Spleen (tissue), 11 donors: ENCODE measurements around the gene DIP2C. TPM values are rescaled to one million over a fixed set of nuclear protein-coding genes. Genes with fewer than 3 reads are reported as not detected.

Source experiments
- DNase-seq: peaks from one replicate; pipeline ENCODE4 v3.0.0-alpha.2; 2020
- H3K27ac ChIP-seq, 8 donors: fragments of 200-600 bp; sonication (generic) in 7 of 8; 1 replicate in 4 of 8; 2 replicates in 4 of 8; pipeline versions ENCODE4 v1.5.0 to v1.8.0; 2016 to 2021; ENCODE audit warnings: inconsistent platforms in 4 of 8, mild to moderate bottlenecking in 4 of 8, moderate library complexity in 1 of 8
- H3K27me3 ChIP-seq, 7 donors: fragments of 200-600 bp; sonication (generic) in 6 of 7; replicated peaks in 1 of 7; 1 replicate in 4 of 7; 2 replicates in 3 of 7; pipeline versions ENCODE4 v1.5.0 to v1.8.0; 2016 to 2021; ENCODE audit warnings: inconsistent platforms in 3 of 7, mild to moderate bottlenecking in 1 of 7
- H3K36me3 ChIP-seq, 6 donors: fragments of 200-600 bp; sonication (generic) in 5 of 6; 1 replicate in 4 of 6; 2 replicates in 2 of 6; pipeline versions ENCODE4 v1.5.0 to v1.8.0; 2016 to 2021; ENCODE audit warnings: inconsistent platforms in 2 of 6
- H3K4me1 ChIP-seq, 6 donors: fragments of 200-600 bp; sonication (generic) in 5 of 6; 1 replicate in 3 of 6; 2 replicates in 3 of 6; pipeline versions ENCODE4 v1.5.0 to v1.8.0; 2016 to 2021; ENCODE audit warnings: inconsistent platforms in 3 of 6
- H3K4me3 ChIP-seq, 8 donors: fragments of 200-600 bp; sonication (generic) in 7 of 8; 1 replicate in 4 of 8; 2 replicates in 4 of 8; pipeline versions ENCODE4 v1.5.0 to v1.8.0; 2016 to 2021; ENCODE audit warnings: inconsistent platforms in 4 of 8, mild to moderate bottlenecking in 4 of 8, moderate library complexity in 2 of 8
- H3K9me3 ChIP-seq, 8 donors: fragments of 200-600 bp; sonication (generic) in 7 of 8; 1 replicate in 4 of 8; 2 replicates in 4 of 8; pipeline versions ENCODE4 v1.5.0 to v1.8.0; 2016 to 2021; ENCODE audit warnings: inconsistent platforms in 4 of 8
- POLR2A ChIP-seq, 3 donors: fragments of 450-650 bp; IDR thresholded peaks; one replicate each; pipeline ENCODE4 v1.5.1; 2017; ENCODE audit warnings: antibody characterized with exemption in 3 of 3, mild to moderate bottlenecking in 1 of 3
- POLR2AphosphoS5 ChIP-seq, 3 donors: sonication (generic); formaldehyde crosslinking; IDR thresholded peaks; one replicate each; pipeline ENCODE4 v1.5.1; 2017; ENCODE audit warnings: antibody characterized with exemption in 3 of 3
- WGBS, 5 donors: extraction: QIAGEN DNeasy Blood & Tissue Kit in 3 of 5; methylation state at CpG; one replicate each; pipeline versions ENCODE4 v1.1.5 to v1.1.7; 2013 to 2018; 5-methylcytosine and 5-hydroxymethylcytosine counted together
- intact Hi-C: fragments of 100-400 bp; cut with DNase I; formaldehyde crosslinking; loops from one replicate; pipeline ENCODE4 v1.15.0; 2023; ENCODE audit warnings: low total_unique reads
- polyA plus RNA-seq, 3 donors: library from polyadenylated mRNA; stranded (reverse); fragments of 200-250 nt; gene quantifications; one replicate each; pipeline ENCODE4 v1.2.1, GENCODE V29; 2013
- total RNA-seq, 7 donors: library from RNA; depleted of rRNA in 3 of 7; stranded (reverse); fragments of >200 nt in 3 of 7; fragmentation: NEBNext Ultra II Directional in 4 of 7; extraction: Animal tissue kit (Norgen Biotek cat#: 25700) in 4 of 7; gene quantifications; one replicate each; pipeline versions ENCODE4 v1.1.0 to v1.2.1, GENCODE V29; 2016 to 2021
- TF ChIP-seq, protein P1 (sequence below), 11 experiments: fragments of 200-600 bp in 7 of 11; fragments of 450-650 bp in 4 of 11; sonication (generic) in 4 of 11; IDR thresholded peaks in 8 of 11; conservative IDR thresholded peaks in 3 of 11; 1 replicate in 7 of 11; 2 replicates in 4 of 11; pipeline versions ENCODE4 v1.4.0 to v1.8.0; 2016 to 2021; ENCODE audit warnings: antibody characterized with exemption in 11 of 11, inconsistent platforms in 4 of 11, mild to moderate bottlenecking in 1 of 11
- donor health status: healthy with polysubstance abuse.
- donor health status: DM: no; HTN: no; CAD: no; lungs with moderate emphysema.
- donor health status: DM: no; HTN: no; CAD: no.
- donor health status: Bipolar disorder and iron deficiency.
- donor health status: healthy.
- donor health status: DM: no; HTN: no; CAD: no.
- donor health status: DM: yes; HTN: yes; CAD: no.

DIP2C gene
- total and polyA plus RNA-seq, 10 donors: 2.2 to 13.1 (median 9.0) TPM

GRCh38 chr10:389836-390448, 299.5 kb downstream of the DIP2C start:
- Histone ChIP-seq H3K9me3 (no peaks in the 10 kb centered on the region), H3K27ac (no peak overlapping the region), H3K36me3 (peaks cover 0 to 46% (median 4%) of the 10 kb centered on the region in 6 donors), H3K4me1 (peaks cover 0 to 10% (median 2%) of the 10 kb centered on the region in 6 donors), H3K27me3 (no peaks in the 10 kb centered on the region), H3K4me3 (no peak overlapping the region)
- intact Hi-C loops: no loop called here
- TF ChIP-seq POLR2AphosphoS5 (IDR thresholded peaks at IDR 0.05) (no peak), POLR2A (IDR thresholded peaks at IDR 0.05) (no peak)
- TF ChIP-seq, protein P1, sequence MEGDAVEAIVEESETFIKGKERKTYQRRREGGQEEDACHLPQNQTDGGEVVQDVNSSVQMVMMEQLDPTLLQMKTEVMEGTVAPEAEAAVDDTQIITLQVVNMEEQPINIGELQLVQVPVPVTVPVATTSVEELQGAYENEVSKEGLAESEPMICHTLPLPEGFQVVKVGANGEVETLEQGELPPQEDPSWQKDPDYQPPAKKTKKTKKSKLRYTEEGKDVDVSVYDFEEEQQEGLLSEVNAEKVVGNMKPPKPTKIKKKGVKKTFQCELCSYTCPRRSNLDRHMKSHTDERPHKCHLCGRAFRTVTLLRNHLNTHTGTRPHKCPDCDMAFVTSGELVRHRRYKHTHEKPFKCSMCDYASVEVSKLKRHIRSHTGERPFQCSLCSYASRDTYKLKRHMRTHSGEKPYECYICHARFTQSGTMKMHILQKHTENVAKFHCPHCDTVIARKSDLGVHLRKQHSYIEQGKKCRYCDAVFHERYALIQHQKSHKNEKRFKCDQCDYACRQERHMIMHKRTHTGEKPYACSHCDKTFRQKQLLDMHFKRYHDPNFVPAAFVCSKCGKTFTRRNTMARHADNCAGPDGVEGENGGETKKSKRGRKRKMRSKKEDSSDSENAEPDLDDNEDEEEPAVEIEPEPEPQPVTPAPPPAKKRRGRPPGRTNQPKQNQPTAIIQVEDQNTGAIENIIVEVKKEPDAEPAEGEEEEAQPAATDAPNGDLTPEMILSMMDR (IDR thresholded peaks at IDR 0.05 in 8 of 11, conservative IDR thresholded peaks at IDR 0.05 in 3 of 11): no peak
- DNase-seq: no peak
- 90 to 96% (median 92%) methylated on average over 22 to 23 of the region's 23 CpGs for WGBS, 5 donors

- TF ChIP-seq, protein P1 (IDR thresholded peaks at IDR 0.05 in 8 of 11, conservative IDR thresholded peaks at IDR 0.05 in 3 of 11): no peak
- no peak for TF ChIP-seq POLR2A (IDR thresholded peaks at IDR 0.05)
- no peak for TF ChIP-seq POLR2AphosphoS5 (IDR thresholded peaks at IDR 0.05)
- no peak for DNase-seq
- Histone ChIP-seq H3K9me3 (no peaks in the 10 kb centered on the region), H3K4me3 (no peak overlapping the region), H3K27me3 (no peaks in the 10 kb centered on the region), H3K27ac (no peak overlapping the region), H3K36me3 (peaks cover 0 to 52% (median 4%) of the 10 kb centered on the region in 6 donors), H3K4me1 (peaks cover 0 to 10% (median 2%) of the 10 kb centered on the region in 6 donors)
- 85 to 94% (median 89%) methylated on average over 15 to 16 of the region's 16 CpGs for WGBS, 5 donors
- intact Hi-C loops: no loop called here
Observed at GRCh38 chr10:389261-389790, 300.1 kb downstream of the DIP2C start.

GRCh38 chr10:388661-389045, 300.8 kb downstream of the DIP2C start:
- H3K36me3 ChIP-seq: peaks cover 0 to 59% (median 6%) of the 10 kb centered on the region in 6 donors
- H3K27me3 ChIP-seq: no peaks in the 10 kb centered on the region
- no peak for DNase-seq
- H3K9me3 ChIP-seq: no peaks in the 10 kb centered on the region
- no peak for TF ChIP-seq POLR2A (IDR thresholded peaks at IDR 0.05)
- TF ChIP-seq, protein P1 (IDR thresholded peaks at IDR 0.05 in 8 of 11, conservative IDR thresholded peaks at IDR 0.05 in 3 of 11): no peak
- TF ChIP-seq POLR2AphosphoS5 (IDR thresholded peaks at IDR 0.05): no peak
- no peak overlapping the region for H3K4me3 ChIP-seq
- intact Hi-C loops: no loop called here
- peaks cover 0 to 10% (median 0%) of the 10 kb centered on the region in 6 donors for H3K4me1 ChIP-seq
- WGBS, 5 donors: 80 to 91% (median 87%) methylated on average over 13 of the region's 13 CpGs
- no peak overlapping the region for H3K27ac ChIP-seq

GRCh38 chr10:387909-388660, 301.4 kb downstream of the DIP2C start:
- Histone ChIP-seq H3K27me3 (no peaks in the 10 kb centered on the region), H3K4me3 (no peak overlapping the region), H3K4me1 (peaks cover 0 to 10% (median 0%) of the 10 kb centered on the region in 6 donors), H3K27ac (no peak overlapping the region), H3K36me3 (peaks cover 0 to 63% (median 6%) of the 10 kb centered on the region in 6 donors), H3K9me3 (no peaks in the 10 kb centered on the region)
- no peak for TF ChIP-seq POLR2AphosphoS5 (IDR thresholded peaks at IDR 0.05)
- TF ChIP-seq POLR2A (IDR thresholded peaks at IDR 0.05): no peak
- DNase-seq: no peak
- 64 to 76% (median 69%) methylated on average over 16 of the region's 16 CpGs for WGBS, 5 donors
- intact Hi-C loops: no loop called here
